Activated CD8-positive, alpha-beta T cell treated with anti-CD3 and anti-CD28 coated beads for 36 hours (primary cell): ENCODE data around the gene CNTNAP2. TPM values are rescaled to one million over a fixed set of nuclear protein-coding genes. Genes with fewer than 3 reads are reported as not detected.

ENCODE experiments used
- ATAC-seq: fragments of 200-7000 bp; cut with Tn5 transposase; one replicate; pipeline ENCODE4 v1.10.0; 2021; ENCODE audit warnings: mild to moderate bottlenecking, moderate library complexity
- CTCF ChIA-PET: fragments of 350-600 bp; sonication (Branson Sonifier 250); formaldehyde crosslinking; loops from one replicate; lab custom pipeline; 2021; ENCODE audit warnings: antibody characterized with exemption; lab: Charles Lee
- POLR2A ChIA-PET: fragments of 350-600 bp; sonication (Branson Sonifier 250); formaldehyde crosslinking; loops from one replicate; lab custom pipeline; 2021; ENCODE audit warnings: antibody characterized with exemption; lab: Charles Lee
- DNase-seq: peaks from one replicate; pipeline ENCODE4 v3.0.0-alpha.2; 2020
- H3K27ac Mint-ChIP-seq: one replicate; pipeline ENCODE4 v1.8.0; 2021; ENCODE audit warnings: mild to moderate bottlenecking, mixed read lengths
- H3K27me3 Mint-ChIP-seq: one replicate; pipeline ENCODE4 v1.8.0; 2021; ENCODE audit warnings: mixed read lengths
- H3K36me3 Mint-ChIP-seq: one replicate; pipeline ENCODE4 v1.8.0; 2021; ENCODE audit warnings: low read depth, mixed read lengths
- H3K4me1 Mint-ChIP-seq: one replicate; pipeline ENCODE4 v1.8.0; 2021; ENCODE audit warnings: low read depth, mixed read lengths
- H3K4me3 Mint-ChIP-seq: one replicate; pipeline ENCODE4 v1.8.0; 2021; ENCODE audit warnings: mild to moderate bottlenecking, moderate library complexity, mixed read lengths
- H3K9me3 Mint-ChIP-seq: one replicate; pipeline ENCODE4 v1.8.0; 2021; ENCODE audit warnings: mixed read lengths
- CTCF ChIP-seq: fragments of 200-600 bp; IDR thresholded peaks from one replicate; pipeline ENCODE4 v1.8.0; 2022; ENCODE audit warnings: antibody characterized with exemption, mild to moderate bottlenecking
- intact Hi-C: fragments of 100-400 bp; cut with micrococcal nuclease; formaldehyde crosslinking; loops from one replicate; pipeline ENCODE4 v1.10.0; 2022
- total RNA-seq, 2 experiments: library from RNA; stranded (reverse); gene quantifications; one replicate each; pipeline ENCODE4 v1.2.3, GENCODE V29; 2021

CNTNAP2 gene
- total RNA-seq, 2 experiments from 2014 or later, result not detected

- no peak for TF ChIP-seq CTCF
- no peak for ATAC-seq
- Mint-ChIP-seq H3K36me3 (no peaks in the 10 kb centered on the region), H3K27me3 (no peaks in the 10 kb centered on the region), H3K4me1 (no peaks in the 10 kb centered on the region), H3K9me3 (peaks cover 3% of the 10 kb centered on the region), H3K27ac (no peak overlapping the region), H3K4me3 (no peak overlapping the region)
- ChIA-PET CTCF (interaction anchor here (0.5 kb wide), 1 partner anchor 138 kb away, joined by 3 read pairs; no protein-coding TSS in a partner anchor), POLR2A (no interaction called here)
- DNase-seq, result no peak
- intact Hi-C loops, result no loop called here
Observed at GRCh38 chr7:146370171-146370570, 253.6 kb downstream of the CNTNAP2 start.

GRCh38 chr7:146375170-146375569, 258.6 kb downstream of the CNTNAP2 start:
- CTCF ChIA-PET, result no interaction called here
- DNase-seq, result no peak
- Mint-ChIP-seq H3K4me3 (no peak overlapping the region), H3K9me3 (peaks cover 6% of the 10 kb centered on the region), H3K27ac (no peak overlapping the region), H3K4me1 (no peaks in the 10 kb centered on the region), H3K27me3 (no peaks in the 10 kb centered on the region), H3K36me3 (no peaks in the 10 kb centered on the region)
- ATAC-seq, result no peak
- POLR2A ChIA-PET, result no interaction called here
- TF ChIP-seq CTCF, result no peak
- intact Hi-C loops, result no loop called here

- intact Hi-C loops, result no loop called here
- ATAC-seq, result no peak
- Mint-ChIP-seq H3K36me3 (no peaks in the 10 kb centered on the region), H3K27ac (no peak overlapping the region), H3K4me1 (no peaks in the 10 kb centered on the region), H3K9me3 (peaks cover 8% of the 10 kb centered on the region), H3K27me3 (no peaks in the 10 kb centered on the region), H3K4me3 (no peak overlapping the region)
- CTCF ChIA-PET, result no interaction called here
- no peak for DNase-seq
- no peak for TF ChIP-seq CTCF
- POLR2A ChIA-PET, result no interaction called here
Observed at GRCh38 chr7:146378196-146378595, 261.6 kb downstream of the CNTNAP2 start.

- DNase-seq, result no peak
- Mint-ChIP-seq H3K4me1 (no peaks in the 10 kb centered on the region), H3K4me3 (no peak overlapping the region), H3K27me3 (no peaks in the 10 kb centered on the region), H3K27ac (no peak overlapping the region), H3K36me3 (no peaks in the 10 kb centered on the region), H3K9me3 (peaks cover 14% of the 10 kb centered on the region)
- CTCF ChIA-PET, result no interaction called here
- ATAC-seq, result no peak
- no peak for TF ChIP-seq CTCF
- POLR2A ChIA-PET, result no interaction called here
- intact Hi-C loops, result no loop called here
Observed at GRCh38 chr7:146387140-146387539, 270.5 kb downstream of the CNTNAP2 start.

GRCh38 chr7:146388928-146389327, 272.3 kb downstream of the CNTNAP2 start:
- ChIA-PET POLR2A (no interaction called here), CTCF (no interaction called here)
- no peak for DNase-seq
- Mint-ChIP-seq H3K36me3 (no peaks in the 10 kb centered on the region), H3K4me3 (no peak overlapping the region), H3K9me3 (peaks cover 19% of the 10 kb centered on the region), H3K27me3 (no peaks in the 10 kb centered on the region), H3K27ac (no peak overlapping the region), H3K4me1 (no peaks in the 10 kb centered on the region)
- no peak for TF ChIP-seq CTCF
- intact Hi-C loops, result no loop called here
- ATAC-seq, result no peak
